Measurements from ENCODE around the gene IQGAP1.
"Not testable (repeated sequence)": the region's sequence is repeated elsewhere in the genome, so short reads cannot be mapped to it uniquely, and the experiment has no call there.

IQGAP1 gene

DNA sequence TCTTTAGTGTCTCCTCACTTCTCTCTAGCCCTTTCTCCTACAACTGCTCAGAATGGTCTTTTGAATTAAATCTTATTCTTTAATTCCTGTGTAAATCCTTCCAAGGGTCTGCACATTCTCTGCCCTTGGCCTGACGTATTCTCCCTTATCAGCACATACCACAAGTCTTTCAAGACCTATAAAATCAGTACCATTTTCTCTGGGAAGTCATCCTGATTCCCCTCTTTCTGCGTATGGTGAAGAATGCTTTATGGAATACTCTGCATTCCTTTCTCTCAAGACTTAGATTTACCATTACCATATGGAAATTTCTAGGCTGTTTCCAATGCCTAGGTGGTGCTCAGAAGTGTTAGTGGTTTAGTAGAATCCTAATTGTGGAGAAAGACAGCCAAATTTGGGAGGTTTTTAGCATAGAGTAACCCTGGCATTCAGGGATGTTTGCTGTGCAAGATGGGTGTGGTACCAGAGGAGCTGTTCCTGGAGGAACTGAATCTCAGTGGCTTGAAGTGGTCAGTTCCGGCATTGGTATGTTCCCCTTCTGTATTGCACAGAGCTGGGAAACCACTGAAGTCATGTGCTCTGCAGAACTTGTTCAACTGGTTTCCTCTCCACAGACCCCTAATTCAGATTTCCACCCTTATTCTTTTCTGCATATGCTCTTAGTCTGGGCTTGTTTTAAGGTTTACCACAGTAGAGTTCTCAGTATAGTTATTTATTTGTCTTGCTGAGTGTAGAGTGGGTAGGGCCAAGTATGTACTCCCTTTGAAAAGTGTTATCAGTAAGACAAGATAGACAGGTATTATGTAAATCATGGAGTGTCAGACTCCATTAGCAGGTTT is 24.5 kb downstream of the IQGAP1 start:
- DNase-seq, result no peak

- DNase-seq, result no peak
Observed at GRCh38 chr15:90413411-90414379, 25.7 kb downstream of the IQGAP1 start.

- peak; percentile 77 for DNase-seq
Observed at GRCh38 chr15:90414408-90415028, 26.5 kb downstream of the IQGAP1 start.

DNA sequence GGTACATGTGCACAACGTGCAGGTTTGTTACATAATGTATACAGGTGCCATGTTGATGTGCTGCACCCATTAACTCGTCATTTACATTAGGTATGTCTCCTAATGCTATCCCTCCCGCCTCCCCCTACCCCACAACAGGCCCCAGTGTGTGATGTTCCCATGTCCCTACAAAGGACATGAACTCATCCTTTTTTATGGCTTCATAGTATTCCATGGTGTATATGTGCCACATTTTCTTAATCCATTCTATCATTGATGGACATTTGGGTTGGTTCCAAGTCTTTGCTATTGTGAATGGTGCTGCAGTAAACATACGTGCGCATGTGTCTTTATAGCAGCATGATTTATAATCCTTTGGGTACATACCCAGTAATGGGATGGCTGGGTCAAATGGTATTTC is 28.0 kb downstream of the IQGAP1 start:
- not testable (repeated sequence) for DNase-seq

DNA sequence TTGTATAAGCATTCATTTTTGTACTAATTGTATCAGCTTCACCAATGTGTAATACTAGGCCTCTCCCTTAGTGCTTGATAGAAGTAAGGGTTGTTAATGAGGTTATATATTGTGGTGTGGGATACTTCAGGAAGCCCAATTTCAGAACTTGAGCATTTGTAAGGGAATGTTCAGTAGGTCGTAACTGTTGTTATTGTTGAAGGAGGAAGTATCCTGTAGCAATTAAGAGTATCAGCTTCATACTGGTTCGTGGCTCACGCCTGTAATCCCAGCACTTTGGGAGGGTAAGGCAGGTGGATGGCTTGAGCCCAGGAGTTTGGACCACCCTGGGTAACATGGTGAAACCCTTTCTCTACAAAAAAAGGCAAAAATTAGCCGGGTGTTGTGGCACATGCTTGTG is 30.6 kb downstream of the IQGAP1 start:
- no peak for DNase-seq

DNA sequence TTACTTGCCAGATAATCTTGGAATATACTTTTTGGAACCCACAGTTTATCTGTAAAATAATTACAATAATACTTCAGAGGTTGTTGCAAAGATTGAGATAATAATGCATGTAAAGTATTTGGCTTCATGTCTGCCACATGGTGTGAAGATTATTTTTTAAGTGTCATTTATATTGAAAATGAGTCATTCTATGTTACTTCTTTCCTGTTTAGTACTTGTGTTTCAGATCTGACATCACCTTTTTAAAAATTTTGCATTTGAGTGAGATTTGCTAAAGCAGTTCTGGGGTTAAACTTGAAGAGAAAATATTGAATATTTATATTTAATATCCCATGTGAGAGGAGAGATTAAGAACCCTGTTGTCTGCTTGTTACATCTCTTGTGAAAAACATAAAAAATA is 31.2 kb downstream of the IQGAP1 start:
- no peak for DNase-seq

DNA sequence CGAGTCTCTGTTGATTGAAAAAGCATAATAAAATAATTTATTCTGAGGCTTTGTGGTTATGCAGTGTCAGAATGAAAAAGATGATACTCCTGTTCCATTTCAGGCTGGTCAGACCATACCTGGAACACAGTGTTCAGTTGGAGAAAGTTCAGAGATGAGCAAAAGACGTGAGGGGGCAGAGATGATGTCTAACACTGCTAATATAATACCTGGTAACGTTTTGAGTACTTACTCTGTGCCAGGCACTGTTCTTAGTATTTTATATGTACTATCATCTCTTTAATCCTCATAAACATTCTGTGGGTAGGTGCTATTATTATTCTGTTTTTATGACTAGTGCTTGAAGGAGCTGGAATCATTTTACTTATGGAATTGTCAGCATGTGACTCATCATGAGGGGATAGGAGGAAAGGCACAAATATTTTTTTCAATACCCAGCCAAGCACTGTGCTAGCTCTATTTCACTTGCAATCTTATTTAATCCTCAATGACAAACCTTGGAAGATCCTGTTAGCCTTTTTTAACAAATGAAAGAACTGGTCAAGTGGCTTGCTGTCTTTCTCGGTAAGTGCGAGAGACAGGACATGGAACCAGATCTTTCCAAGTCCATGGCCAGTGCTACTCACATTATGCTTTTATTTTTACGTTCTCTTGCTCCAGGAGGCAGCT is 31.8 kb downstream of the IQGAP1 start:
- peak; percentile 79 for DNase-seq

DNA sequence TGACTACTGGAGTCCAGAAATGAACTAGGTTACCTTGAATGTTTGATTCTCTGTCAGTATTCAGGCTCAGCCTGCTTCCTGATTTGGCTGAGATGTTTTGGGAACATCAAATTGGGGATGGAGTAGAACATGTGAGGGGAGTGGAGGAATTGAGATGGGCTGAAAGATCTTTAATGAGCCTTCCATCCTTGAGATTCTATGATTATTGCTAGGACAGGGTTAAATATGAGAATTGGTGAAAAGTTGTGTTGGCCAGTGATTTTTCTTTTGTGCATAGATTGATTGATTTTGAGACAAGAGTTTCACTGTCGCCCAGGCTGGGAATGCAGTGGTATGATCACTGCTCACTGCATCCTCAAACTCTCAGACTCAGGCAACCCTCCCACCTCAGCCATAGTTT is 32.4 kb downstream of the IQGAP1 start:
- no peak for DNase-seq

- DNase-seq, result no peak
Observed at GRCh38 chr15:90421527-90421926, 33.5 kb downstream of the IQGAP1 start.

DNA sequence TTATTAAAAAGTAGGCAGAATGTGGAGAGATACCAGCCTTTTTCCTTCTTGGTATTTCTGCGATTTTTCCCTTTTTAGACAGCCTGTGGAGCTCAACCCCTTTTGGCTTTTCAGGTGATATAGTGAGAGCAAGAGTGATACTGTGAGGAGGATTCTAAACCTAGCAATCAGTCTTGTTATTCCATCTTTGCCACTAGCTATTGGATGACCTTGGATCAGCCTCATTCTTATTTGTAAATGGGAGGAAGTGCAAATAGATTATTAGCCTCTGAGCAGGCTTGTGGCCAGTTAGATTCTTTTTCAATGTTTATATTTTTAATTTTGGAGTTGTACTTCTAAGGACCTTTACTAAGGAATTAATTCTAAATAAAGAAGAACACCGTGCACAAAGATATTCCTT is 34.0 kb downstream of the IQGAP1 start:
- no peak for DNase-seq

DNA sequence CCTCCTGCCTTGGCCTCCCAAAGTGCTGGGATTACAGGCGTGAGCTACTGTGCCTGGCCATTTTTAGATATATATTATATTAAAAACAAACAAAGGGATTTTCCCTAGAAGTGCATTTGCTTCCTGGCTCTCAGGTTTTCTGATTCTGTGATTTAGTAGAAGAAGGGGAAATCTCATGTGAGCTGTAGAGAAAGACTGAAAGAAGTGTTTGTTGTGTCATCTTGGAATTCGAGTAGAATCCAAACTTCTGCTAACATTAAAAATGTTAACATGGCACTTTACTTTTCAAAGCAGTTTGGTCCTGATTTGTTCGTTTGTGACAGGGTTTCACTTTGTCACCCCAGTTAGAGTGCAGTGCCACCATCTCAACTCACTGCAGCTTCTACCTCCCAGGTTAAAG is 34.9 kb downstream of the IQGAP1 start:
- DNase-seq, result no peak

DNA sequence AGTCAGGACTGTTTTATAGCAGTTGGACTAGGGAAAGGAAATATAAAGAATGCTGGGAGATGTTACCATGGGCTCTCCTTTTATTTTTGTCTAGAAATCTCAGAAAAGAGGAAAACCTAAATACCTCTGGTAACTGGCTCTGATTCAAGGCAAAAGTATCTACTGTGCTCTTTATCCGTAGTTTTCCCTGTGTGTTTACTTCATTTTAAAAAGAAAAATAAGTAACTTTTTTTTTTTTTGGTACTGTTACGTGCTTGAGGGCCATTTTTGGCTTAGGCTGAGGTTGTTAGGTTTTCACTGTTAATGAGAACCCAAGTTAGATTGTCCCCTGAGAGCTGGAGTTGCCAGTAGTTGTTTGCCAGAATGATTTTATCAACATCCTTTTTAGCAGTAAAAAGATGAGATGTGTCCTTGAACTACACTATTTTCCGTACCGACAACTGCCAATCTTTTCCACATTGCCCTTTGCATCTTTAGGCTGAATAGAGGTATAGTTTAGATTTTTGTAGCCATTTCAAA is 35.8 kb downstream of the IQGAP1 start:
- DNase-seq, result no peak

- DNase-seq, result no peak
Observed at GRCh38 chr15:90425726-90426346, 37.8 kb downstream of the IQGAP1 start.

DNA sequence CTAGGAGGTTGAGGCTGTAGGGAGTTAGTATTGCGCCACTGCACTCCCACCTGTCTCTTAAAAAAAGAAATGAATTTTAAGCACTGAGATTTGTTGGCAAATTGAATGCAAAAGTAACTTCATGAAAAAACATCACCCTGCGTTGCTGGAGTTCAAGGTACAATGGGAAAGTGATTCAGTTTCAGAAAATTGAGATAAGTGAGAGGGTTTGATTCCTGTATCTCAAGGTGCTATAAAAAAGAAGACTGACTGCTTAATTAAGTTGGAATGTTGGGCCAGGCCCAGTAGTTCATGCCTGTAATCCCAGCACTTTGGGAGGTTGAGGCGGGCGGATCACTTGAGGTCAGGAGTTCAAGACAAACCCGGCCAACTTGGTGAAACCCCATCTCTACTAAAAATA is 39.1 kb downstream of the IQGAP1 start:
- DNase-seq, result no peak

GRCh38 chr15:90432253-90432652 is 44.2 kb downstream of the IQGAP1 start:
- DNase-seq, result no peak

GRCh38 chr15:90435652-90436337 is 47.8 kb downstream of the IQGAP1 start:
- DNase-seq, result no peak

GRCh38 chr15:90436952-90437351 is 48.9 kb downstream of the IQGAP1 start:
- DNase-seq, result no peak

GRCh38 chr15:90437516-90437915 is 49.5 kb downstream of the IQGAP1 start:
- no peak for DNase-seq

- no peak for DNase-seq
Observed at GRCh38 chr15:90439946-90440345, 51.9 kb downstream of the IQGAP1 start.

DNA sequence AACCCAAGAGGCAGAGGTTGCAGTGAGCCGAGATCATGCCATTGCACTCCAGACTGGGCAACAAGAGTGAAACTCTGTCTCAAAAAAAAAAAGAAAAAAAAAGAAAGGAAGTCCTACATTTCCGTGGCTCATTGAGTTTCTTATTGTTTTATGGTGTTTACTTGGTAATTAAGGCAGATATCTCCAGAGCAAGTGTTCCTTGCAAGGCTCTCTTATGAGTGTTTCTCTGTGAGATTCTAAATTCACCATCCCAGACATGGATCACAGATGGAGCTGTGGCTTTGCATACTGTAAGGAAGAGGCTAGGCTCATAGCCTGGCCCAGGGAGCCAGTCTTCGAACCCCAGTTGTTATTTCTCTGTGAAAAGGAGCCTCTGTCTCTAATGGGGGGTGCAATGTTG is 53.0 kb downstream of the IQGAP1 start:
- no peak for DNase-seq

GRCh38 chr15:90442423-90442822 is 54.4 kb downstream of the IQGAP1 start:
- DNase-seq, result no peak

Data from amniotic stem cell (primary cell).